ENCODE data around the gene PHF14. TPM values are rescaled to one million over a fixed set of nuclear protein-coding genes. Genes with fewer than 3 reads are reported as not detected.

The PHF14 gene
- total and polyA plus RNA-seq, 3 donors from 2014 or later: 11.2 to 55.7 (median 48.3) TPM

- H3K27me3 ChIP-seq: no peaks in the 10 kb centered on the region
- no peaks in the 10 kb centered on the region for H3K36me3 ChIP-seq (ENCODE audit: low read depth, missing control alignments)
- no peak overlapping the region for H3K27ac ChIP-seq
- no peaks in the 10 kb centered on the region for H3K9me3 ChIP-seq
- TF ChIP-seq CTCF (IDR thresholded peaks at IDR 0.05) (no peak), POLR2A (IDR thresholded peaks at IDR 0.05) (no peak)
- no peak overlapping the region for H3K4me3 ChIP-seq
- H3K4me1 ChIP-seq: no peaks in the 10 kb centered on the region
- 94 to 97% methylated on average over 3 of the region's 3 CpGs for WGBS, 2 donors
- intact Hi-C loops (cut with DNase I; ENCODE audit: low total_unique reads): no loop called here
- no peak for DNase-seq
Measured at GRCh38 chr7:11120068-11120664, 146.5 kb downstream of the PHF14 start.

- TF ChIP-seq CTCF (IDR thresholded peaks at IDR 0.05) (no peak), POLR2A (IDR thresholded peaks at IDR 0.05) (no peak)
- no peak for DNase-seq
- H3K4me3 ChIP-seq: no peak overlapping the region
- intact Hi-C loops (cut with DNase I; ENCODE audit: low total_unique reads): no loop called here
- H3K36me3 ChIP-seq (ENCODE audit: low read depth, missing control alignments): no peaks in the 10 kb centered on the region
- no peaks in the 10 kb centered on the region for H3K9me3 ChIP-seq
- no peak overlapping the region for H3K27ac ChIP-seq
- no peaks in the 10 kb centered on the region for H3K4me1 ChIP-seq
- 77% methylated on average over 3 of the region's 3 CpGs for WGBS, 2 donors
- no peaks in the 10 kb centered on the region for H3K27me3 ChIP-seq
Measured at GRCh38 chr7:11120675-11121220, 147.1 kb downstream of the PHF14 start.

- Histone ChIP-seq H3K27ac (no peak overlapping the region), H3K27me3 (no peaks in the 10 kb centered on the region), H3K4me1 (no peaks in the 10 kb centered on the region), H3K9me3 (no peaks in the 10 kb centered on the region), H3K36me3 (ENCODE audit: low read depth, missing control alignments) (no peaks in the 10 kb centered on the region), H3K4me3 (no peak overlapping the region)
- DNase-seq: no peak
- 67 to 74% methylated on average over 2 of the region's 2 CpGs for WGBS, 2 donors
- no peak for TF ChIP-seq CTCF (IDR thresholded peaks at IDR 0.05)
- no peak for TF ChIP-seq POLR2A (IDR thresholded peaks at IDR 0.05)
- intact Hi-C loops (cut with DNase I; ENCODE audit: low total_unique reads): no loop called here
Measured at GRCh38 chr7:11124856-11125559, 151.3 kb downstream of the PHF14 start.

- TF ChIP-seq POLR2A (IDR thresholded peaks at IDR 0.05) (no peak), CTCF (IDR thresholded peaks at IDR 0.05) (no peak)
- DNase-seq: no peak
- Histone ChIP-seq H3K4me3 (no peak overlapping the region), H3K4me1 (no peaks in the 10 kb centered on the region), H3K36me3 (ENCODE audit: low read depth, missing control alignments) (no peaks in the 10 kb centered on the region), H3K9me3 (no peaks in the 10 kb centered on the region), H3K27ac (no peak overlapping the region), H3K27me3 (no peaks in the 10 kb centered on the region)
- intact Hi-C loops (cut with DNase I; ENCODE audit: low total_unique reads): no loop called here
- 76 to 80% methylated on average over 3 of the region's 3 CpGs for WGBS, 2 donors
Measured at GRCh38 chr7:11127114-11127785, 153.6 kb downstream of the PHF14 start.
